HepG2 (cell line): ENCODE measurements around the gene GLB1L. TPM values are rescaled to one million over a fixed set of nuclear protein-coding genes. Genes with fewer than 3 reads are reported as not detected.

Source experiments
- ESRRA ChIP-seq: sonication (generic); formaldehyde crosslinking; IDR thresholded peaks from 2 replicates; pipeline ENCODE4 v1.5.1; 2020; ENCODE audit warnings: mild to moderate bottlenecking, low read depth, missing genetic modification reagents
- FOXK2 ChIP-seq: fragments of 450-650 bp; IDR thresholded peaks from 2 replicates; pipeline ENCODE4 v1.6.1; 2016
- KDM5B ChIP-seq: sonication (generic); formaldehyde crosslinking; IDR thresholded peaks from 2 replicates; pipeline ENCODE4 v1.4.0; 2020; ENCODE audit warnings: missing genetic modification reagents, mild to moderate bottlenecking, borderline replicate concordance
- MEF2D ChIP-seq: sonication (generic); formaldehyde crosslinking; IDR thresholded peaks from 2 replicates; pipeline ENCODE4 v1.5.1; 2020; ENCODE audit warnings: mild to moderate bottlenecking, missing genetic modification reagents
- TARDBP ChIP-seq: sonication (generic); formaldehyde crosslinking; IDR thresholded peaks from 2 replicates; pipeline ENCODE4 v1.8.0; 2022; ENCODE audit warnings: mild to moderate bottlenecking, missing genetic modification reagents
- TMF1 ChIP-seq: sonication (generic); formaldehyde crosslinking; IDR thresholded peaks from 2 replicates; pipeline ENCODE4 v1.8.1; 2022; ENCODE audit warnings: low read depth, missing genetic modification reagents
- ZMYM2 ChIP-seq: sonication (generic); formaldehyde crosslinking; IDR thresholded peaks from 2 replicates; pipeline ENCODE4 v1.8.0; 2022; ENCODE audit warnings: mild to moderate bottlenecking, missing genetic modification reagents
- ZNF776 ChIP-seq: sonication (generic); formaldehyde crosslinking; IDR thresholded peaks from 2 replicates; pipeline ENCODE4 v1.4.0; 2020; ENCODE audit warnings: mild to moderate bottlenecking, missing genetic modification reagents
- ZNF879 ChIP-seq: sonication (generic); formaldehyde crosslinking; IDR thresholded peaks from 2 replicates; pipeline ENCODE4 v1.8.1; 2023; ENCODE audit warnings: missing genetic modification reagents
- polyA plus RNA-seq, 8 experiments: library from polyadenylated mRNA; depleted of rRNA in 3 of 8; stranded (reverse) in 7 of 8; unstranded in 1 of 8; fragments of >200 nt; fragmentation: Illumina TruSeq in 4 of 8; extraction: Trizol in 4 of 8; gene quantifications; 2 replicates each; pipeline versions ENCODE4 v1.2.1 to v1.2.3, GENCODE V29; 2011 to 2016; ENCODE audit warnings: low read depth in 4 of 8, missing spikeins in 1 of 8, mixed read lengths in 1 of 8; ENCODE audit not compliant: insufficient read depth in 1 of 8
- total RNA-seq, 5 experiments: library from RNA; depleted of rRNA; stranded (reverse); fragments of >200 nt; fragmentation: Illumina TruSeq; extraction: Trizol; gene quantifications; 2 replicates each; pipeline ENCODE4 v1.2.3, GENCODE V29; 2016; ENCODE audit warnings: low read depth in 1 of 5
- TF ChIP-seq, protein P1 (sequence below), 2 experiments: sonication (generic) in 1 of 2; formaldehyde crosslinking in 1 of 2; IDR thresholded peaks; 2 replicates each; pipeline versions ENCODE4 v1.5.1 to v1.6.1; 2011 to 2020; ENCODE audit warnings: borderline replicate concordance in 1 of 2, low read depth in 1 of 2, low read length in 1 of 2, mild to moderate bottlenecking in 1 of 2, missing genetic modification reagents in 1 of 2, moderate library complexity in 1 of 2
- TF ChIP-seq, protein P2 (sequence below): IDR thresholded peaks from 2 replicates; pipeline ENCODE4 v1.6.1; 2016; ENCODE audit warnings: missing compliant biosample characterization, missing genetic modification reagents, borderline replicate concordance
- TF ChIP-seq, protein P3 (sequence below): sonication (generic); formaldehyde crosslinking; conservative IDR thresholded peaks from 2 replicates; pipeline ENCODE4 v1.4.0; 2020; ENCODE audit warnings: mild to moderate bottlenecking, missing genetic modification reagents, moderate library complexity
- TF ChIP-seq, protein P4 (sequence below): sonication (generic); formaldehyde crosslinking; IDR thresholded peaks from 2 replicates; pipeline ENCODE4 v1.5.0; 2020; ENCODE audit warnings: mild to moderate bottlenecking, missing genetic modification reagents, moderate library complexity
- TF ChIP-seq, protein P5 (sequence below): conservative IDR thresholded peaks from 2 replicates; pipeline ENCODE4 v1.6.1; 2018; ENCODE audit warnings: missing genetic modification reagents
- TF ChIP-seq, protein P6 (sequence below): sonication (generic); formaldehyde crosslinking; IDR thresholded peaks from 2 replicates; pipeline ENCODE4 v1.8.0; 2022; ENCODE audit warnings: mild to moderate bottlenecking, missing genetic modification reagents; ENCODE audit not compliant: insufficient replicate concordance

GLB1L gene
- total and polyA plus RNA-seq, 2 of the 13 experiments (the other 11 are each of a cell fraction or from before 2014, with no cell fraction given) = 6.8 to 7.3 TPM

DNA sequence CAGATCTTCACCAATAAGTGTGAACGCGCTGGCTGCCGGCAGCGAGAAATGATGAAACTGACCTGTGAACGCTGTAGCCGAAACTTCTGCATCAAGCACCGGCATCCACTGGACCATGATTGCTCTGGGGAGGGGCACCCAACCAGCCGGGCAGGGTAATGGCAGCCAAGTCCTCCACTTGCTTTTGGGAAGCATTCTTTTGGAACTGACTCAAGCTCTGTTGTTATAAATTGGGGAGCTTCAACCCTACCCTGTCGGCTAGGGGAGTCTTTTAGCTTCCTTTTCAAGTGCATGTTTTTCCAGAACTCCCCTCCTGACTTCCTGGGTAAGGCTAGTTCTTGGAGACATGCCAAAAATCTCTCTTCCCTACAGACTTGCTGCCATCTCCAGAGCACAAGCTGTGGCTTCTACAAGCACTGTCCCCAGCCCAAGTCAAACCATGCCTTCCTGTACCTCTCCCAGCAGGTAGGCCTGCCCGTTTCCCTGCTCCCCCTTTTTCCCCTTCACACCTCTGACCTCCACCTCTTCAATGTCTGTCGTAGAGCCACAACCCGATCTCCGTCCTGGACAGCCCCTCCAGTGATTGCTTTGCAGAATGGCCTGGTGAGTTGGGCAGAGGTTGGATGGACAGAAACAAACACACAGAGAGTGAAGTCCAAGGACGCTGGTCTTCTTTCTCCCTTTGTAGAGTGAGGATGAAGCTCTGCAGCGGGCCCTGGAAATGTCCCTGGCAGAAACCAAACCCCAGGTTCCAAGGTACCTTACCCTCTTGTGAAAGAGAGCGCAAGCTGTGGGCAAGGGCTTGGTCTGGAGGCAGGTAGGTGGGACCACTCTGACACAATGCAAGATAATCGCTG lies 37.1 kb downstream of the GLB1L start (continued):
- TF ChIP-seq, protein P1, sequence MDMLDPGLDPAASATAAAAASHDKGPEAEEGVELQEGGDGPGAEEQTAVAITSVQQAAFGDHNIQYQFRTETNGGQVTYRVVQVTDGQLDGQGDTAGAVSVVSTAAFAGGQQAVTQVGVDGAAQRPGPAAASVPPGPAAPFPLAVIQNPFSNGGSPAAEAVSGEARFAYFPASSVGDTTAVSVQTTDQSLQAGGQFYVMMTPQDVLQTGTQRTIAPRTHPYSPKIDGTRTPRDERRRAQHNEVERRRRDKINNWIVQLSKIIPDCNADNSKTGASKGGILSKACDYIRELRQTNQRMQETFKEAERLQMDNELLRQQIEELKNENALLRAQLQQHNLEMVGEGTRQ (IDR thresholded peaks at IDR 0.05; ENCODE audit: low read depth, low read length) = no peak
- TF ChIP-seq, protein P1 (CRISPR knock-in tag; IDR thresholded peaks at IDR 0.05; ENCODE audit: borderline replicate concordance) = no peak
- no peak for TF ChIP-seq FOXK2
- 0 out of 2 replicates have a peak, but pooled peaks have one; percentile 18 for TF ChIP-seq TMF1
- TF ChIP-seq ZNF776 (CRISPR knock-in tag) = no peak
- TF ChIP-seq, protein P2, sequence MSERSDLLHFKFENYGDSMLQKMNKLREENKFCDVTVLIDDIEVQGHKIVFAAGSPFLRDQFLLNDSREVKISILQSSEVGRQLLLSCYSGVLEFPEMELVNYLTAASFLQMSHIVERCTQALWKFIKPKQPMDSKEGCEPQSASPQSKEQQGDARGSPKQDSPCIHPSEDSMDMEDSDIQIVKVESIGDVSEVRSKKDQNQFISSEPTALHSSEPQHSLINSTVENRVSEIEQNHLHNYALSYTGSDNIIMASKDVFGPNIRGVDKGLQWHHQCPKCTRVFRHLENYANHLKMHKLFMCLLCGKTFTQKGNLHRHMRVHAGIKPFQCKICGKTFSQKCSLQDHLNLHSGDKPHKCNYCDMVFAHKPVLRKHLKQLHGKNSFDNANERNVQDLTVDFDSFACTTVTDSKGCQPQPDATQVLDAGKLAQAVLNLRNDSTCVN (CRISPR knock-in tag) = no peak; the same call in 1 of the 2 replicates
- peak; percentile 73 for TF ChIP-seq TARDBP (CRISPR knock-in tag)
- TF ChIP-seq, protein P3, sequence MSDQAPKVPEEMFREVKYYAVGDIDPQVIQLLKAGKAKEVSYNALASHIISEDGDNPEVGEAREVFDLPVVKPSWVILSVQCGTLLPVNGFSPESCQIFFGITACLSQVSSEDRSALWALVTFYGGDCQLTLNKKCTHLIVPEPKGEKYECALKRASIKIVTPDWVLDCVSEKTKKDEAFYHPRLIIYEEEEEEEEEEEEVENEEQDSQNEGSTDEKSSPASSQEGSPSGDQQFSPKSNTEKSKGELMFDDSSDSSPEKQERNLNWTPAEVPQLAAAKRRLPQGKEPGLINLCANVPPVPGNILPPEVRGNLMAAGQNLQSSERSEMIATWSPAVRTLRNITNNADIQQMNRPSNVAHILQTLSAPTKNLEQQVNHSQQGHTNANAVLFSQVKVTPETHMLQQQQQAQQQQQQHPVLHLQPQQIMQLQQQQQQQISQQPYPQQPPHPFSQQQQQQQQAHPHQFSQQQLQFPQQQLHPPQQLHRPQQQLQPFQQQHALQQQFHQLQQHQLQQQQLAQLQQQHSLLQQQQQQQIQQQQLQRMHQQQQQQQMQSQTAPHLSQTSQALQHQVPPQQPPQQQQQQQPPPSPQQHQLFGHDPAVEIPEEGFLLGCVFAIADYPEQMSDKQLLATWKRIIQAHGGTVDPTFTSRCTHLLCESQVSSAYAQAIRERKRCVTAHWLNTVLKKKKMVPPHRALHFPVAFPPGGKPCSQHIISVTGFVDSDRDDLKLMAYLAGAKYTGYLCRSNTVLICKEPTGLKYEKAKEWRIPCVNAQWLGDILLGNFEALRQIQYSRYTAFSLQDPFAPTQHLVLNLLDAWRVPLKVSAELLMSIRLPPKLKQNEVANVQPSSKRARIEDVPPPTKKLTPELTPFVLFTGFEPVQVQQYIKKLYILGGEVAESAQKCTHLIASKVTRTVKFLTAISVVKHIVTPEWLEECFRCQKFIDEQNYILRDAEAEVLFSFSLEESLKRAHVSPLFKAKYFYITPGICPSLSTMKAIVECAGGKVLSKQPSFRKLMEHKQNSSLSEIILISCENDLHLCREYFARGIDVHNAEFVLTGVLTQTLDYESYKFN (CRISPR knock-in tag) = peak; percentile 97
- TF ChIP-seq, protein P4, sequence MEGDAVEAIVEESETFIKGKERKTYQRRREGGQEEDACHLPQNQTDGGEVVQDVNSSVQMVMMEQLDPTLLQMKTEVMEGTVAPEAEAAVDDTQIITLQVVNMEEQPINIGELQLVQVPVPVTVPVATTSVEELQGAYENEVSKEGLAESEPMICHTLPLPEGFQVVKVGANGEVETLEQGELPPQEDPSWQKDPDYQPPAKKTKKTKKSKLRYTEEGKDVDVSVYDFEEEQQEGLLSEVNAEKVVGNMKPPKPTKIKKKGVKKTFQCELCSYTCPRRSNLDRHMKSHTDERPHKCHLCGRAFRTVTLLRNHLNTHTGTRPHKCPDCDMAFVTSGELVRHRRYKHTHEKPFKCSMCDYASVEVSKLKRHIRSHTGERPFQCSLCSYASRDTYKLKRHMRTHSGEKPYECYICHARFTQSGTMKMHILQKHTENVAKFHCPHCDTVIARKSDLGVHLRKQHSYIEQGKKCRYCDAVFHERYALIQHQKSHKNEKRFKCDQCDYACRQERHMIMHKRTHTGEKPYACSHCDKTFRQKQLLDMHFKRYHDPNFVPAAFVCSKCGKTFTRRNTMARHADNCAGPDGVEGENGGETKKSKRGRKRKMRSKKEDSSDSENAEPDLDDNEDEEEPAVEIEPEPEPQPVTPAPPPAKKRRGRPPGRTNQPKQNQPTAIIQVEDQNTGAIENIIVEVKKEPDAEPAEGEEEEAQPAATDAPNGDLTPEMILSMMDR (CRISPR knock-in tag) = no peak
- no peak for TF ChIP-seq KDM5B
- peak; percentile 84 for TF ChIP-seq MEF2D (CRISPR knock-in tag)
- TF ChIP-seq ZNF879 (CRISPR knock-in tag) = no peak
- peak; percentile 85 for TF ChIP-seq ESRRA (CRISPR knock-in tag)
- TF ChIP-seq, protein P5, sequence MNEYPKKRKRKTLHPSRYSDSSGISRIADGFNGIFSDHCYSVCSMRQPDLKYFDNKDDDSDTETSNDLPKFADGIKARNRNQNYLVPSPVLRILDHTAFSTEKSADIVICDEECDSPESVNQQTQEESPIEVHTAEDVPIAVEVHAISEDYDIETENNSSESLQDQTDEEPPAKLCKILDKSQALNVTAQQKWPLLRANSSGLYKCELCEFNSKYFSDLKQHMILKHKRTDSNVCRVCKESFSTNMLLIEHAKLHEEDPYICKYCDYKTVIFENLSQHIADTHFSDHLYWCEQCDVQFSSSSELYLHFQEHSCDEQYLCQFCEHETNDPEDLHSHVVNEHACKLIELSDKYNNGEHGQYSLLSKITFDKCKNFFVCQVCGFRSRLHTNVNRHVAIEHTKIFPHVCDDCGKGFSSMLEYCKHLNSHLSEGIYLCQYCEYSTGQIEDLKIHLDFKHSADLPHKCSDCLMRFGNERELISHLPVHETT (CRISPR knock-in tag) = peak; percentile 70; the same call in 1 of the 2 replicates
- TF ChIP-seq, protein P6, sequence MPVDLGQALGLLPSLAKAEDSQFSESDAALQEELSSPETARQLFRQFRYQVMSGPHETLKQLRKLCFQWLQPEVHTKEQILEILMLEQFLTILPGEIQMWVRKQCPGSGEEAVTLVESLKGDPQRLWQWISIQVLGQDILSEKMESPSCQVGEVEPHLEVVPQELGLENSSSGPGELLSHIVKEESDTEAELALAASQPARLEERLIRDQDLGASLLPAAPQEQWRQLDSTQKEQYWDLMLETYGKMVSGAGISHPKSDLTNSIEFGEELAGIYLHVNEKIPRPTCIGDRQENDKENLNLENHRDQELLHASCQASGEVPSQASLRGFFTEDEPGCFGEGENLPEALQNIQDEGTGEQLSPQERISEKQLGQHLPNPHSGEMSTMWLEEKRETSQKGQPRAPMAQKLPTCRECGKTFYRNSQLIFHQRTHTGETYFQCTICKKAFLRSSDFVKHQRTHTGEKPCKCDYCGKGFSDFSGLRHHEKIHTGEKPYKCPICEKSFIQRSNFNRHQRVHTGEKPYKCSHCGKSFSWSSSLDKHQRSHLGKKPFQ (CRISPR knock-in tag) = peak; percentile 91
- 0 out of 2 replicates have a peak, but pooled peaks have one; percentile 15 for TF ChIP-seq ZMYM2 (CRISPR knock-in tag)
